Stimulated activated CD4-positive, alpha-beta T cell treated with anti-CD3 and anti-CD28 coated beads, Interleukin-1b, Interleukin-23, amount 100 ng/mL, for 24 hours (primary cell): ENCODE results near the gene PRKCE.

ENCODE experiments used
- DNase-seq, 4 experiments: peaks; one replicate each; pipeline ENCODE4 v3.0.0-alpha.2; 2020; ENCODE audit warnings: low read depth in 4 of 4, low spot score in 1 of 4

The PRKCE gene

DNA sequence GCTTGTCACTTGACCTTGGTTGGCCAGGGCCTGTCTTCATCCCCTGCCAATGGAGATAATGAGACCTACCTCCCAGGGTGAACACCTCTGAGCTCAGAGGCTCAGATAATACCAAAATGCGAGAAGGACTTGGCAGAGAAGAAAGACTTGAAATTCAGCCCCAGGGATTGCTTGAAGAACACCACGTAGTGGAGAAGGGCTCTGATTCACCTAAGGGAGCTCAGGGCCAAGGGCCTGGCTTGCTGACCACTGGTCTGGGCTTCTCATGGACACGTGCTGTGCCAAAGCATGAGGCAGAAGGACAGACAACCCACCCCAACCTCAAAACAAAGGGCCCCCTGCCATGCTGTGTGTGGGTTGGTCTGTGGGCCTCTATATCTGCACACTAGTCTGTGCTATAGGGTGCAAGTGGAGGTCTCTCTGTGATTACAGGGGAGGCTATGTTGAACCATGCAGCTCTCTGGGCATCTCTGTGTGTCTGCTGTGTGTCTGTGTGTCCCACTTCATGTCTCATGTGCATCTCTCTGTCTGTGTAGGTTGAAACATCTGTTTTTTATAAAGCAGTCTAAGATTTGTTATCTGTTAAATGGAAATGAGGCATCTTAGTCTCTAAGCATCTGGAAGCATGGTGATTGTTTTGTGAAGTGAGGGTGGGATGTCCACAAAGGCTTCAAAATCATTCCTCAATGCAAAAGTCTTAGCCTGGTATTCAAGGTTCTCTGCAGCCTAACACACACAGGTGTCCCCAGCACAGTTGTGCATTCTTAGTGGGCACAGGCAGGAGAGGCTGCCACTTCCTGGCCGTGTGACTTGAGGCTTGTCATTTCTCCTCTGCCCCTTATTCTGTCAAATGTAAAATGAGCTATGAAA lies 584.8 kb downstream of the PRKCE start:
- no peak for DNase-seq

GRCh38 chr2:46236876-46237859 lies 585.7 kb downstream of the PRKCE start:
- DNase-seq = no peak
